CD1c-positive myeloid dendritic cell (primary cell): ENCODE data around the gene LYSMD1.

ENCODE experiments used
- DNase-seq: peaks from one replicate; pipeline ENCODE4 v3.0.0-alpha.2; 2016; ENCODE audit errors: extremely low spot score

The LYSMD1 gene

GRCh38 chr1:151137789-151138188 lies 27.9 kb downstream of the LYSMD1 start:
- no peak for DNase-seq

GRCh38 chr1:151135433-151136385 lies 30.0 kb downstream of the LYSMD1 start:
- no peak for DNase-seq

- no peak for DNase-seq
These were observed 30.7 kb downstream of the LYSMD1 start for GRCh38 chr1:151134991-151135390.

- no peak for DNase-seq
These were observed 31.3 kb downstream of the LYSMD1 start for GRCh38 chr1:151134396-151134795.

GRCh38 chr1:151133018-151133806 lies 32.5 kb downstream of the LYSMD1 start:
- DNase-seq, result no peak

- DNase-seq, result no peak
These were observed 33.2 kb downstream of the LYSMD1 start for GRCh38 chr1:151132335-151133017.

- no peak for DNase-seq
These were observed 33.9 kb downstream of the LYSMD1 start for GRCh38 chr1:151131701-151132334.

GRCh38 chr1:151130987-151131586 lies 34.6 kb downstream of the LYSMD1 start:
- peak; percentile 71 for DNase-seq

- DNase-seq, result no peak
These were observed 36.9 kb downstream of the LYSMD1 start for GRCh38 chr1:151128800-151129199.

- DNase-seq, result no peak
These were observed 40.8 kb downstream of the LYSMD1 start for GRCh38 chr1:151124763-151125403.

- no peak for DNase-seq
These were observed 51.8 kb downstream of the LYSMD1 start for GRCh38 chr1:151113877-151114276.
